HEK293 (cell line): ENCODE results near the gene HOXA4.

Source experiments
- EGR2 ChIP-seq: fragments of 450-650 bp; formaldehyde crosslinking; IDR thresholded peaks from 2 replicates; pipeline ENCODE4 v1.5.1; 2016; ENCODE audit warnings: low read depth, missing biosample characterization, missing genetic modification characterization
- GFI1B ChIP-seq: fragments of 450-650 bp; formaldehyde crosslinking; IDR thresholded peaks from 2 replicates; pipeline ENCODE4 v1.5.1; 2016; ENCODE audit warnings: missing biosample characterization, missing genetic modification characterization
- SP7 ChIP-seq: fragments of 450-650 bp; formaldehyde crosslinking; IDR thresholded peaks from 2 replicates; pipeline ENCODE4 v1.5.1; 2016; ENCODE audit warnings: missing biosample characterization, missing genetic modification characterization
- ZBTB26 ChIP-seq: fragments of 450-650 bp; formaldehyde crosslinking; optimal IDR thresholded peaks from 2 replicates; pipeline ENCODE3; 2016; ENCODE audit warnings: missing biosample characterization, mild to moderate bottlenecking, missing genetic modification characterization
- ZBTB7A ChIP-seq: fragments of 450-650 bp; formaldehyde crosslinking; IDR thresholded peaks from 2 replicates; pipeline ENCODE4 v1.5.1; 2016; ENCODE audit warnings: low read depth, missing biosample characterization, missing genetic modification characterization
- ZBTB8A ChIP-seq: fragments of 450-650 bp; formaldehyde crosslinking; IDR thresholded peaks from 2 replicates; pipeline ENCODE4 v1.5.1; 2016; ENCODE audit warnings: missing biosample characterization, missing genetic modification characterization
- ZIC2 ChIP-seq: fragments of 450-650 bp; formaldehyde crosslinking; IDR thresholded peaks from 2 replicates; pipeline ENCODE4 v1.5.1; 2016; ENCODE audit warnings: missing biosample characterization, missing genetic modification characterization
- ZNF157 ChIP-seq: fragments of 450-650 bp; formaldehyde crosslinking; IDR thresholded peaks from 2 replicates; pipeline ENCODE4 v1.5.1; 2016; ENCODE audit warnings: missing biosample characterization, missing genetic modification characterization
- ZNF211 ChIP-seq: fragments of 450-650 bp; formaldehyde crosslinking; IDR thresholded peaks from 2 replicates; pipeline ENCODE4 v1.5.1; 2016; ENCODE audit warnings: low read depth, missing biosample characterization, missing genetic modification characterization
- ZNF292 ChIP-seq: fragments of 450-650 bp; formaldehyde crosslinking; IDR thresholded peaks from 2 replicates; pipeline ENCODE4 v1.5.1; 2016; ENCODE audit warnings: low read depth, missing biosample characterization, missing genetic modification characterization, borderline replicate concordance
- ZNF341 ChIP-seq: fragments of 450-650 bp; formaldehyde crosslinking; IDR thresholded peaks from 2 replicates; pipeline ENCODE4; 2016; ENCODE audit warnings: low read depth, missing biosample characterization, missing genetic modification characterization
- ZNF354C ChIP-seq: fragments of 450-650 bp; formaldehyde crosslinking; IDR thresholded peaks from 2 replicates; pipeline ENCODE4 v1.5.1; 2016; ENCODE audit warnings: missing biosample characterization, missing genetic modification characterization, low read depth, borderline replicate concordance
- ZNF362 ChIP-seq: fragments of 450-650 bp; formaldehyde crosslinking; IDR thresholded peaks from 2 replicates; pipeline ENCODE4 v1.5.1; 2016; ENCODE audit warnings: missing biosample characterization, missing genetic modification characterization
- ZNF426 ChIP-seq: fragments of 450-650 bp; formaldehyde crosslinking; IDR thresholded peaks from 2 replicates; pipeline ENCODE4 v1.5.1; 2017; ENCODE audit warnings: missing biosample characterization, missing genetic modification characterization, mild to moderate bottlenecking, inconsistent platforms, moderate library complexity
- ZNF501 ChIP-seq: fragments of 450-650 bp; formaldehyde crosslinking; IDR thresholded peaks from 2 replicates; pipeline ENCODE4 v1.5.1; 2016; ENCODE audit warnings: missing biosample characterization, missing genetic modification characterization
- ZNF513 ChIP-seq: fragments of 450-650 bp; IDR thresholded peaks from 2 replicates; pipeline ENCODE4 v1.5.1; 2018; ENCODE audit warnings: missing biosample characterization, missing genetic modification characterization
- ZNF660 ChIP-seq: fragments of 450-650 bp; IDR thresholded peaks from 2 replicates; pipeline ENCODE4 v1.5.1; 2018; ENCODE audit warnings: missing biosample characterization, mild to moderate bottlenecking, missing genetic modification characterization
- ZNF670 ChIP-seq: fragments of 450-650 bp; formaldehyde crosslinking; IDR thresholded peaks from 2 replicates; pipeline ENCODE4 v1.5.1; 2016; ENCODE audit warnings: missing biosample characterization, missing genetic modification characterization, low read depth
- ZNF707 ChIP-seq: fragments of 450-650 bp; formaldehyde crosslinking; IDR thresholded peaks from 2 replicates; pipeline ENCODE4 v1.5.1; 2016; ENCODE audit warnings: missing biosample characterization, missing genetic modification characterization
- ZNF843 ChIP-seq: fragments of 450-650 bp; formaldehyde crosslinking; IDR thresholded peaks from 2 replicates; pipeline ENCODE4 v1.5.1; 2016; ENCODE audit warnings: missing biosample characterization, missing genetic modification characterization
- ZSCAN16 ChIP-seq: fragments of 450-650 bp; formaldehyde crosslinking; IDR thresholded peaks from 2 replicates; pipeline ENCODE4 v1.5.1; 2016; ENCODE audit warnings: missing biosample characterization, missing genetic modification characterization
- TF ChIP-seq, protein P1 (sequence below): fragments of 450-650 bp; formaldehyde crosslinking; IDR thresholded peaks from 2 replicates; pipeline ENCODE4 v1.5.0; 2017; ENCODE audit warnings: missing biosample characterization, missing genetic modification characterization, borderline replicate concordance
- TF ChIP-seq, protein P2 (sequence below): fragments of 450-650 bp; formaldehyde crosslinking; IDR thresholded peaks from 2 replicates; pipeline ENCODE4 v1.5.1; 2016; ENCODE audit warnings: missing biosample characterization, missing genetic modification characterization
- TF ChIP-seq, protein P3 (sequence below): fragments of 450-650 bp; formaldehyde crosslinking; conservative IDR thresholded peaks from 2 replicates; pipeline ENCODE4 v1.5.1; 2016; ENCODE audit warnings: low read depth, missing biosample characterization, missing genetic modification characterization

The HOXA4 gene

GRCh38 chr7:27112955-27113949 is 17.3 kb downstream of the HOXA4 start (continued):
- TF ChIP-seq ZNF362 (tag by site-specific recombination) = no peak
- TF ChIP-seq ZNF660 = 0 out of 2 replicates have a peak, but pooled peaks have one; percentile 16
- TF ChIP-seq ZNF354C (tag by site-specific recombination) = no peak
- TF ChIP-seq ZNF426 (tag by site-specific recombination) = no peak
- peak; percentile 33; the same call in 1 of the 2 replicates for TF ChIP-seq ZBTB8A (tag by site-specific recombination)
- no peak for TF ChIP-seq ZNF513 (tag by site-specific recombination)
- TF ChIP-seq, protein P1, sequence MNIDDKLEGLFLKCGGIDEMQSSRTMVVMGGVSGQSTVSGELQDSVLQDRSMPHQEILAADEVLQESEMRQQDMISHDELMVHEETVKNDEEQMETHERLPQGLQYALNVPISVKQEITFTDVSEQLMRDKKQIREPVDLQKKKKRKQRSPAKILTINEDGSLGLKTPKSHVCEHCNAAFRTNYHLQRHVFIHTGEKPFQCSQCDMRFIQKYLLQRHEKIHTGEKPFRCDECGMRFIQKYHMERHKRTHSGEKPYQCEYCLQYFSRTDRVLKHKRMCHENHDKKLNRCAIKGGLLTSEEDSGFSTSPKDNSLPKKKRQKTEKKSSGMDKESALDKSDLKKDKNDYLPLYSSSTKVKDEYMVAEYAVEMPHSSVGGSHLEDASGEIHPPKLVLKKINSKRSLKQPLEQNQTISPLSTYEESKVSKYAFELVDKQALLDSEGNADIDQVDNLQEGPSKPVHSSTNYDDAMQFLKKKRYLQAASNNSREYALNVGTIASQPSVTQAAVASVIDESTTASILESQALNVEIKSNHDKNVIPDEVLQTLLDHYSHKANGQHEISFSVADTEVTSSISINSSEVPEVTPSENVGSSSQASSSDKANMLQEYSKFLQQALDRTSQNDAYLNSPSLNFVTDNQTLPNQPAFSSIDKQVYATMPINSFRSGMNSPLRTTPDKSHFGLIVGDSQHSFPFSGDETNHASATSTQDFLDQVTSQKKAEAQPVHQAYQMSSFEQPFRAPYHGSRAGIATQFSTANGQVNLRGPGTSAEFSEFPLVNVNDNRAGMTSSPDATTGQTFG (tag by site-specific recombination) = no peak
- TF ChIP-seq ZNF211 = no peak
- TF ChIP-seq, protein P2, sequence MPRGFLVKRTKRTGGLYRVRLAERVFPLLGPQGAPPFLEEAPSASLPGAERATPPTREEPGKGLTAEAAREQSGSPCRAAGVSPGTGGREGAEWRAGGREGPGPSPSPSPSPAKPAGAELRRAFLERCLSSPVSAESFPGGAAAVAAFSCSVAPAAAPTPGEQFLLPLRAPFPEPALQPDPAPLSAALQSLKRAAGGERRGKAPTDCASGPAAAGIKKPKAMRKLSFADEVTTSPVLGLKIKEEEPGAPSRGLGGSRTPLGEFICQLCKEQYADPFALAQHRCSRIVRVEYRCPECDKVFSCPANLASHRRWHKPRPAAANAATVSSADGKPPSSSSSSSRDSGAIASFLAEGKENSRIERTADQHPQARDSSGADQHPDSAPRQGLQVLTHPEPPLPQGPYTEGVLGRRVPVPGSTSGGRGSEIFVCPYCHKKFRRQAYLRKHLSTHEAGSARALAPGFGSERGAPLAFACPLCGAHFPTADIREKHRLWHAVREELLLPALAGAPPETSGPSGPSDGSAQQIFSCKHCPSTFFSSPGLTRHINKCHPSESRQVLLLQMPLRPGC (tag by site-specific recombination) = 0 out of 2 replicates have a peak, but pooled peaks have one; percentile 12
- TF ChIP-seq SP7 = peak; percentile 78
- TF ChIP-seq ZNF501 (tag by site-specific recombination) = 0 out of 2 replicates have a peak, but pooled peaks have one; percentile 52
- TF ChIP-seq ZNF707 (tag by site-specific recombination) = no peak
- TF ChIP-seq ZIC2 = no peak
- TF ChIP-seq EGR2 = no peak
- no peak for TF ChIP-seq ZSCAN16 (tag by site-specific recombination)
- TF ChIP-seq ZNF292 (tag by site-specific recombination) = no peak
- TF ChIP-seq ZBTB7A (tag by site-specific recombination) = no peak
- no peak for TF ChIP-seq ZNF670 (tag by site-specific recombination)
- TF ChIP-seq ZNF843 (tag by site-specific recombination) = 0 out of 2 replicates have a peak, but pooled peaks have one; percentile 62
- TF ChIP-seq GFI1B (tag by site-specific recombination) = peak; percentile 90
- TF ChIP-seq, protein P3, sequence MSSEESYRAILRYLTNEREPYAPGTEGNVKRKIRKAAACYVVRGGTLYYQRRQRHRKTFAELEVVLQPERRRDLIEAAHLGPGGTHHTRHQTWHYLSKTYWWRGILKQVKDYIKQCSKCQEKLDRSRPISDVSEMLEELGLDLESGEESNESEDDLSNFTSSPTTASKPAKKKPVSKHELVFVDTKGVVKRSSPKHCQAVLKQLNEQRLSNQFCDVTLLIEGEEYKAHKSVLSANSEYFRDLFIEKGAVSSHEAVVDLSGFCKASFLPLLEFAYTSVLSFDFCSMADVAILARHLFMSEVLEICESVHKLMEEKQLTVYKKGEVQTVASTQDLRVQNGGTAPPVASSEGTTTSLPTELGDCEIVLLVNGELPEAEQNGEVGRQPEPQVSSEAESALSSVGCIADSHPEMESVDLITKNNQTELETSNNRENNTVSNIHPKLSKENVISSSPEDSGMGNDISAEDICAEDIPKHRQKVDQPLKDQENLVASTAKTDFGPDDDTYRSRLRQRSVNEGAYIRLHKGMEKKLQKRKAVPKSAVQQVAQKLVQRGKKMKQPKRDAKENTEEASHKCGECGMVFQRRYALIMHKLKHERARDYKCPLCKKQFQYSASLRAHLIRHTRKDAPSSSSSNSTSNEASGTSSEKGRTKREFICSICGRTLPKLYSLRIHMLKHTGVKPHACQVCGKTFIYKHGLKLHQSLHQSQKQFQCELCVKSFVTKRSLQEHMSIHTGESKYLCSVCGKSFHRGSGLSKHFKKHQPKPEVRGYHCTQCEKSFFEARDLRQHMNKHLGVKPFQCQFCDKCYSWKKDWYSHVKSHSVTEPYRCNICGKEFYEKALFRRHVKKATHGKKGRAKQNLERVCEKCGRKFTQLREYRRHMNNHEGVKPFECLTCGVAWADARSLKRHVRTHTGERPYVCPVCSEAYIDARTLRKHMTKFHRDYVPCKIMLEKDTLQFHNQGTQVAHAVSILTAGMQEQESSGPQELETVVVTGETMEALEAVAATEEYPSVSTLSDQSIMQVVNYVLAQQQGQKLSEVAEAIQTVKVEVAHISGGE = no peak
- TF ChIP-seq ZBTB26 (tag by site-specific recombination) = peak; percentile 54
- TF ChIP-seq ZNF157 (tag by site-specific recombination) = no peak
- TF ChIP-seq ZNF341 (tag by site-specific recombination) = no peak
